ENCODE results near the gene GLI1. TPM values are rescaled to one million over a fixed set of nuclear protein-coding genes. Genes with fewer than 3 reads are reported as not detected.

GLI1 gene
- total and polyA plus RNA-seq, 2 of the 13 experiments (the other 11 are each of a cell fraction or from before 2014, with no cell fraction given) = 0.09 to 0.20 TPM

GRCh38 chr12:57464569-57464968 lies 5.0 kb downstream of the GLI1 start:
- H3K36me3 ChIP-seq (replicated peaks in 1 of 2; ENCODE audit: control insufficient read depth in 1 of 2, insufficient read depth in 2 of 2, low read length in 2 of 2) = no peaks in the 10 kb centered on the region
- H3K9ac ChIP-seq (ENCODE audit: insufficient read depth, low read depth, low read length) = no peak overlapping the region
- ATAC-seq (no peak), DNase-seq (ENCODE audit: low spot score) (no peak), FAIRE-seq (no peak)
- H3K4me1 ChIP-seq (ENCODE audit: insufficient read depth, low read length) = peaks cover 39% of the 10 kb centered on the region
- peaks cover 0 to 45% of the 10 kb centered on the region in 2 experiments; a peak in 3 of 5 replicates for H3K27me3 ChIP-seq (ENCODE audit: control insufficient read depth in 1 of 2, insufficient read depth in 2 of 2, low read length in 2 of 2)
- ChIA-PET POLR2A (no interaction called here), CTCF (ENCODE audit: low intra/inter-chr PET ratio, low total read pairs) (no interaction called here)
- in situ Hi-C loops (cut with HindIII; ENCODE audit: extremely low pct_ligation_motif_present, low pct_unique_long_range_greater_than_20kb) = no loop called here
- H2AFZ ChIP-seq (ENCODE audit: low read length) = no peak overlapping the region
- no peak overlapping the region for H3K4me3 ChIP-seq (replicated peaks in 1 of 3; ENCODE audit: insufficient read depth in 1 of 3, low read depth in 2 of 3, low read length in 3 of 3)
- 71% methylated on average over 12 of the region's 12 CpGs for WGBS (ENCODE audit: low lambda C conversion rate)
- H3K4me2 ChIP-seq (ENCODE audit: low read depth, low read length) = no peak overlapping the region
- no peak overlapping the region for H3K27ac ChIP-seq (ENCODE audit: extremely low read length, insufficient read depth, low read length)
- H3K9me3 ChIP-seq (ENCODE audit: low read length) = no peaks in the 10 kb centered on the region
- H4K20me1 ChIP-seq (ENCODE audit: insufficient read depth, low read length) = no peaks in the 10 kb centered on the region
- no TSS peak for BruUV-seq (replicated peaks)
- TF ChIP-seq GTF2F1 (IDR thresholded peaks at IDR 0.05; ENCODE audit: low read length) = no peak
- TF ChIP-seq ZFP1 (CRISPR knock-in tag; IDR thresholded peaks at IDR 0.05) = no peak
- TF ChIP-seq ZNF34 (CRISPR knock-in tag; IDR thresholded peaks at IDR 0.05; ENCODE audit: borderline replicate concordance) = no peak
- TF ChIP-seq ZNF501 (CRISPR knock-in tag; IDR thresholded peaks at IDR 0.05) = no peak
- no peak for TF ChIP-seq ZNF572 (CRISPR knock-in tag; IDR thresholded peaks at IDR 0.05)
- TF ChIP-seq DBP (CRISPR knock-in tag; IDR thresholded peaks at IDR 0.05; ENCODE audit: not compliant biosample characterization) = no peak
- no peak for TF ChIP-seq E2F1 (CRISPR knock-in tag; IDR thresholded peaks at IDR 0.05)
- no peak for TF ChIP-seq ZNF841 (CRISPR knock-in tag; IDR thresholded peaks at IDR 0.05; ENCODE audit: borderline replicate concordance)
- intact Hi-C loops (cut with micrococcal nuclease; ENCODE audit: unreplicated experiment) = no loop called here
- no peaks in the 10 kb centered on the region for H3K79me2 ChIP-seq (ENCODE audit: insufficient read depth, low read length)

Measured in HepG2 (cell line).